Choroid plexus epithelial cell (primary cell): ENCODE results near the gene WFS1.

ENCODE experiments used
- DNase-seq: peaks from one replicate; pipeline ENCODE4 v3.0.0-alpha.2; 2010; ENCODE audit warnings: low read depth
- H3K4me3 ChIP-seq: 2 replicates; pipeline ENCODE4 v1.5.1; 2011; ENCODE audit warnings: low read depth, mild to moderate bottlenecking, control low read depth, low read length, moderate library complexity
- CTCF ChIP-seq: conservative IDR thresholded peaks from 2 replicates; pipeline ENCODE4 v1.5.1; 2011; ENCODE audit warnings: low read depth, mild to moderate bottlenecking, control low read depth, inconsistent platforms, low read length, moderate library complexity

Gene WFS1

DNA sequence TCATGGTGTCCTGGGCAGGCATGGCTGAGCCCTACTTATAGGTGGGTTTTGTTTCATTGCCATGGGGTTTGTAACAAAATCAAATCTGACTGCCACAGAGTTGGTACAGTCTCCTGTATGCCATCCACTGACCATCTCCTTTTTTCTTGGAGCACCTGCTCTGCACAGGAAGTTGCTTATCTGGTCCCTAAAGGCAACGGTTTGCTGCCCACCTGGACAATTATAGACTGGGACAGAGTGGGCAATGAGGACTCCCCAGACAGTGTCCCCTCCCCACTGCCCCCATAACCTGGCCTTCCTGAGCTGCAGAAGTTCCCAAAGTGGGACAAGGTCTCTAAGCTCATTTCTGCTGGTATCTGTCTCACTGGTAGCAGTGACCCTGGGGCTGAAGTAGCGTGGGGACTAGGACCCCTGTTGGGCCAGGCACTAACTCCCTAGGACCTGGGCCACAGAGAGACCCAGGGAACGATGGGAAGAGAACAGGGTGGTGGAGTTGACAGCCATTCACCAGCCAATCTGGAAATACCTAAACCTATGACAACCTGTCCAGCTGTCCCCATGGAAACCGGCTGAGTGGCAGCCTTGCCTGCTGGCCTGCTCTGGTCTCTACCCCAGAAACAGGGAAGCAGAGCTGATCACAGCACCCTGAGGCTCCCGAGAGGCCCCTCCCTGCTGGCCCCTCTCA lies 64.7 kb downstream of the WFS1 start:
- TF ChIP-seq CTCF: no peak
- DNase-seq: no peak
- H3K4me3 ChIP-seq: no peak overlapping the region

- H3K4me3 ChIP-seq: no peak overlapping the region
- DNase-seq: no peak
- peak; percentile 26 for TF ChIP-seq CTCF
These were observed 65.5 kb downstream of the WFS1 start for GRCh38 chr4:6335040-6335590.

DNA sequence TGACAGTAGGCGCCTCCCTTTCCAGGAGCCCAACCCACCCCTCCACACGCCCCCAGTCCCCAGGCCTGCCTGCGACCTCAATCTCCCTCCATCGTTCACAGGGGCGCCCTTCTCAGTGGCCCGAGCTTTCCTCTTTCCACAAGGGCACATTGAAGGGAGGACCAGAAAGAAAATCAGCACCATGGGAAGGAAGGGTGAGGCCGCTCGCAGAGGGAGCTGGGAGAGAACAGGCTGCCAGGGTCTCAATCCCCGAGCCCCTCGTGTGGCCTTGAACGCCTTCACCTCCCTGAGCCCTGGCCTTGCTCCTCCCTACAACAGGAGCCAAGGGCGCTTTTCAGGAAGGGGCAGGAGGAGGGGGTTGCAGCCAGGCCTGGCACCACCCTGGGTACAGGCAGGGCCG lies 66.5 kb downstream of the WFS1 start:
- DNase-seq: no peak
- no peak for TF ChIP-seq CTCF
- H3K4me3 ChIP-seq: no peak overlapping the region

GRCh38 chr4:6337331-6337935 lies 67.8 kb downstream of the WFS1 start:
- H3K4me3 ChIP-seq: no peak overlapping the region
- no peak for DNase-seq
- no peak for TF ChIP-seq CTCF

DNA sequence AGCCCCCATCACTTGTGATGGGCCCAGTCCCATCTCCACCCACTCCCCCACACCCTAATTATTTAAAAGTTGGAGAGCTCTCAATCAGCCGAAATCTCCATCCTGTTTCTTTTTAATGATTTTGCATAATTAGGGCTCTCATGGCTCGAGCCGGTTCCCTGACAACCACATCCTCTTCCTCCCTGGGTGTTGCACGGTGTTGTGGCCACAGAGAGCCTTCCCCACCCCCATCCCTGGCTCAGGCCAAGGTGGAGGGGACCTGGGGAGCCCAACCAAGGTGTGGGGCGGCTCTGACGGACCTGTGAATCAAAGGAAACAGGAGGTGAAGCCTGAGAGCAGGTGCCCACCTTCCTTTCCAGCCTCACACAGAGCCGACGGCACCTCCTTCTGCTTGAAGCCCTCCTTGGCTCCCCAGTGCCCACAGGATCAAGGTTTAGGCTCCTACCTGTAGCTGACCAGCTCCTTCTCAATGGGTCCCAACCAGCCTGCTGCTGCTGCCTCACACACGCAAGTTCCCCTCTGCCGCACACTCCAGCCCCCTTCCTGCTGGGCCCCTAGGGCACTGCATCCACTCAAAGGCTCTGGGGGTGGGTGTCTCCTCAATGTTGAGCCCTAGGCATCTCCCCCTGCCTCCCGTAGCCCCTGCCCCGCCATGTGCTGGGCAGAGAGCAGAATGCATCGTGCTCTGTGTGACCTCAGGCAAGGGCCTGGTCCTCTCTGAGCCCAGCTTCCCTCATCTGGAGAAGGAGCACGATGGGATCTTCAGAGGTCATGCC lies 68.7 kb downstream of the WFS1 start:
- no peak overlapping the region for H3K4me3 ChIP-seq
- TF ChIP-seq CTCF: no peak
- no peak for DNase-seq

- no peak overlapping the region for H3K4me3 ChIP-seq
- no peak for DNase-seq
- no peak for TF ChIP-seq CTCF
These were observed 69.5 kb downstream of the WFS1 start for GRCh38 chr4:6338951-6339817.
